Skeletal muscle satellite cell (primary cell): ENCODE data around the gene ATP5F1A. TPM values are rescaled to one million over a fixed set of nuclear protein-coding genes. Genes with fewer than 3 reads are reported as not detected.
"Not testable (repeated sequence)": the region's sequence is repeated elsewhere in the genome, so short reads cannot be mapped to it uniquely, and the experiment has no call there.

Experiments used
- H3K27me3 ChIP-seq: 2 replicates; pipeline ENCODE4 v1.7.0; 2013; ENCODE audit warnings: low read length; ENCODE audit not compliant: control insufficient read depth, insufficient read depth
- H3K36me3 ChIP-seq: 2 replicates; pipeline ENCODE4 v1.7.0; 2013; ENCODE audit warnings: mild to moderate bottlenecking, control low read depth, low read length; ENCODE audit not compliant: insufficient read depth
- H3K4me1 ChIP-seq: 2 replicates; pipeline ENCODE4 v1.7.0; 2013; ENCODE audit warnings: low read length; ENCODE audit not compliant: control insufficient read depth, insufficient read depth
- H3K4me2 ChIP-seq: 2 replicates; pipeline ENCODE4 v1.7.0; 2013; ENCODE audit warnings: mild to moderate bottlenecking, low read length
- H3K4me3 ChIP-seq: 2 replicates; pipeline ENCODE4 v1.7.0; 2013; ENCODE audit warnings: low read length
- H3K9ac ChIP-seq: 2 replicates; pipeline ENCODE4 v1.7.0; 2013; ENCODE audit warnings: mild to moderate bottlenecking, low read depth, low read length, moderate library complexity
- H3K9me3 ChIP-seq: replicated peaks from 2 replicates; pipeline ENCODE4 v1.7.0; 2013; ENCODE audit warnings: mild to moderate bottlenecking, control low read depth, low read length
- total RNA-seq: library from RNA; depleted of rRNA; stranded (reverse); fragments of >200 nt; gene quantifications from 2 replicates; pipeline ENCODE4 v1.2.3, GENCODE V29; 2012; rRNA removed

The ATP5F1A gene
- total RNA-seq = 844 TPM in 2 replicates

DNA sequence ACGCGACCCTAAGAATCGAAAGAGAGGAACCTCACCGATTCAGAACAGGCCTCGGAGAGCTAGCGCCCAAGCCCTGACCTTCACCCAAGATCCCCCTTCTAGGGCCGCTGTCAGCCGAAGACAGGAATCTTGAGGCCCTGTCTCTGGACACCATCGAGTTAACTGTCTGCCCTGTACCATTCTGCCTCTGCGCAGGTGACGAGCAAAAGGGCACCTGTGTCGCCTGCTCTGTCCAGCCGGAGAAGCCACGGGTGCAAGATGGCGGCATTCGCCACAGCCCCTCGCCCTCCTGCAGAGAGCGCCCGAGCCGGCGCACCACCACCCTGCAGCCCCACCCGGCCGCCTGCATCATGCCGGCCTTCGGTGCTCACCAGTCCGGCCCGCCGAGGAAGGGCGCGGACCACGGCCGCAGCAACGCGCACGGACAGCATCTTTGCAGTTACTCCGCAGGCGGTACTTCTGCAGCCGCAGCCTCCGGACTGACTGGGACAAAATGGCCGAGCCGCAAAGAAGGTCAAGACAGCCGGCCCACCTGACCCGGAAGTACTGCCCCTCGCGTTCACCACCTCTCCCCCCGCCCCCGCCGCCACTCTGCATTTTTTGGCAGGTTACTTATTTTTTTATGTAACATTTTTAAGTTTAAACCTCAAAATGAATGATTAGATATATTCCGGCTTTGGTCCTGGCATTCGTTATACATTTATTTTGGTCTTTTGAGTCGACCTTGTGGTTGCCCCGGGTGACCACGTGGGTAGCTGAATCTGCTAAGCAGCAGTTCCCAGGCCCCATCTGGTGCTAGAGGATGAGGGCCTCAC is at the start of gene ATP5F1A:
Gene ATP5F1A, minus strand, starts transcription at position 496 of the 815 bp plus-strand sequence. Its CDS starts 65 bp downstream, at position 431.
- H3K36me3 ChIP-seq = peaks cover 12% of the 10 kb centered on the region
- peak within 1 kb of the TSS; percentile 97 for H3K4me3 ChIP-seq
- peak within 1 kb of the TSS; percentile 87 for H3K4me2 ChIP-seq
- H3K4me1 ChIP-seq = peaks cover 9% of the 10 kb centered on the region
- H3K9me3 ChIP-seq = no peaks in the 10 kb centered on the region
- H3K9ac ChIP-seq = peak within 1 kb of the TSS; percentile 94
- no peaks in the 10 kb centered on the region for H3K27me3 ChIP-seq

DNA sequence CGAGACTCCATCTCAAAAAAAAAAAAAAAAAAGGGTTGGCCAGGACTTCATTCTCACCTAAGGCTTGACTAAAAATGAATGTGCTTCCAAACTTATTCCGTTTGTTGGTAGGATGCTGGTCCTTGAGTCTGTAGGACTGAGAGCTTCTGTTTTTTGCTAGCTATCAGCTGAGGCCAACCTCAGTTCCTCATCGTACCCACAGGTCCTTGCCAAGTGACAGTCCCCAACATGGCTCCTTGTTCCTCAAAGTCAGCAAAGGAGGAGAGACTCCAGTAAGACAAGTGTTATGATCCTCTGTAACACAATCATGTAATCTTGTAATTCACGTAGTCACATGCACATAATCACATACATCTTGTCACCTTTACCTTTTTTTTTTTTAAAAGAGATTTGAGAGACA is 43.1 kb upstream of the ATP5F1A start:
- Histone ChIP-seq H3K36me3 (no peaks in the 10 kb centered on the region), H3K9ac (no peak overlapping the region), H3K4me2 (no peak overlapping the region), H3K4me1 (no peaks in the 10 kb centered on the region), H3K4me3 (no peak overlapping the region), H3K27me3 (no peaks in the 10 kb centered on the region), H3K9me3 (no peaks in the 10 kb centered on the region)

DNA sequence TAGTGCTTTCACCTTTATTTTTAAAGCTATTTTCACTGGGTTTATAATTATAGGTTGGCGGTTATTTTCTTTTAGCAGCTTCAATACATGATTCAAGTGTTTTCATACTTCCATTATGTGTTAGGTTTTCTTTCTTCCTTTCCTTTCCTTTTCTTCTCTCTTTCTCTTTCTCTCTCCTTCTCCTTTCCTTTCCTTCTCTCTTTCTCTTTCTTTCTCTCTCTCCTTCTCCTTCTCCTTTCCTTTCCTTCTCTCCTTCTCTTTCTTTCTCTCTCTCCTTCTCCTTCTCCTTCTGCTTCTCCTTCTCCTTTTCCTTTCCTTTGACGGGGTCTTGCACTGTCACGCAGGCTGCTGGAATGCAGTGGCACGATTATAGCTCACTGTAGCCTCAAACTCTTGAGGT is 42.1 kb upstream of the ATP5F1A start:
- peaks cover 2% of the 10 kb centered on the region for H3K4me1 ChIP-seq
- H3K9ac ChIP-seq = no peak overlapping the region
- H3K36me3 ChIP-seq = no peaks in the 10 kb centered on the region

DNA sequence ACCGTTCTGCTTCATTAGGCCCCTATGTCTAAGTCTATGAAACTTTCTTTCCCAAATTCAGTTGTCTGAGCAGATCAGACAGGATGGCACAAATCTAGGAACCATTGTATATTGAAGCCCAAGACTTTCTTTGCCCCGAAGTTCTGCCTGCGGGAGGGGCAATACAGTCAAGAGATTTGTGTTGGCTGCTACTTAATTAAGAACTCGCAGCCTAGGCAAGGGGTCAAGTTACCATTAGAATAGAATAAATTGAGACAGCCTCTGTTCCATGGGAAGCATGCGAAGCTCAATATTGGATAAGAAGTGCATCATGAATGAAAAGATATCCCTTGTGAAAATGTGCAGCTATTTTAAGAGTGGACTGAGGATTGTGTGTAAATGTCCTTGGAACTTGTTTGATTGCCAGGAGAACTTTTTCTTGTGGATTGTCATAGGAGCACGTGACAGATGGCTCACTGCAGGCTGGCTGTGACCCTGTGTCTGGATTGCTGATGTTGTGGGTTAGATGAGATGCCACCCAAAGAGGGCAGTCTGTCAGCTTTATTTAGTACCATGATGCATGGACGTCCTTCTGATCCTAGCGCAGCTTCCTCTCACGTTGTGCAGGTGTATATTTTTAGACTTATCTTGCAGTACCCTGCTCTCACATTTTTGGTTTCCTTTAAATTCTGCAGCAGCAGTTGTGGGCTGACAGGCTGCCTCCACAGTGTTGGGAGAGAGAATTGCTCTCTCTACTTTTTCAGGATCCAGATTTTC is 37.0 kb upstream of the ATP5F1A start:
- no peak overlapping the region for H3K9ac ChIP-seq

More for the DNA sequence above, 42.1 kb upstream of the ATP5F1A start:
- Histone ChIP-seq H3K27me3 (no peaks in the 10 kb centered on the region), H3K4me3 (no peak overlapping the region), H3K4me2 (no peak overlapping the region), H3K9me3 (no peaks in the 10 kb centered on the region)

DNA sequence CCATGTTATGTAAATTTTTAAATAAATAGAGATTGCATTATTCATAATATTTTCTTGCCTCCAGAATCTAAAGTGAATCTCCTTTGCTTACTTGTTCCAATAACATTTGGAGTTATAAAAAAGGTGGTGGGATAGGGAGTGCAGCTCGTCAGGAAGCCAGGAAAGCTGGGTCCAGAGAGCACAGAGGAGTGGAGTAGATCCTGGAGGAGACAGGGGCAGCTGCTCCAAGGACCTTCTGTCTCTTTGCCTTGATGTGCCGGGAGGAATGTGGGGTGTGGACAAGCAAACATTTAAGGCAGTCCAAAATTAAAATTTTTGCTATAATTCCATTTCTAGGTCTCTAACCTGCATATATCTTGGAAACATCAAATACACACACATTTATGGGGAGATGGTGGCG is 35.4 kb upstream of the ATP5F1A start:
- Histone ChIP-seq H3K4me3 (no peak overlapping the region), H3K4me2 (no peak overlapping the region), H3K27me3 (no peaks in the 10 kb centered on the region), H3K9me3 (no peaks in the 10 kb centered on the region), H3K9ac (no peak overlapping the region), H3K36me3 (peaks cover 2% of the 10 kb centered on the region), H3K4me1 (peaks cover 7% of the 10 kb centered on the region)

More for the DNA sequence above, 37.0 kb upstream of the ATP5F1A start:
- Histone ChIP-seq H3K4me1 (peaks cover 7% of the 10 kb centered on the region), H3K36me3 (peaks cover 2% of the 10 kb centered on the region), H3K27me3 (no peaks in the 10 kb centered on the region), H3K9me3 (no peaks in the 10 kb centered on the region), H3K4me3 (no peak overlapping the region), H3K4me2 (no peak overlapping the region)

DNA sequence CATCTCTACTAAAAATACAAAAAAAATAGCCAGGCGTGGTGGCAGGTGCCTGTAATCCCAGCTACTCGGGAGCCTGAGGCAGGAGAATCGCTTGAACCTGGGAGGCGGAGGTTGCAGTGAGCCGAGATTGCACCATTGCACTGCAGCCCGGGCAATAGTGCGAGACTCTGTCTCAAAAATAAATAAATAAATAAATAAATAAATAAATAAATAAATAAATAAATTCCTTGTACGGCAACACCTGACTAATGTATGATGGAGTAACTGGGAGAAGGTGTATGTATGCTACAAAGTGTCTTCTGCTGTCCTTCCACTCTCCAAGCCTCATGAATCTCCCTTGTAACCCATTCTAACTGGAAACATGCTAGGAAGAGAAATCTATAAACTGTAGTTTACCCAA is 32.5 kb upstream of the ATP5F1A start:
- H3K4me1 ChIP-seq, H3K27me3 ChIP-seq, H3K9ac ChIP-seq, H3K4me2 ChIP-seq, H3K9me3 ChIP-seq, H3K4me3 ChIP-seq: not testable (repeated sequence)
- peaks cover 14% of the 10 kb centered on the region for H3K36me3 ChIP-seq

DNA sequence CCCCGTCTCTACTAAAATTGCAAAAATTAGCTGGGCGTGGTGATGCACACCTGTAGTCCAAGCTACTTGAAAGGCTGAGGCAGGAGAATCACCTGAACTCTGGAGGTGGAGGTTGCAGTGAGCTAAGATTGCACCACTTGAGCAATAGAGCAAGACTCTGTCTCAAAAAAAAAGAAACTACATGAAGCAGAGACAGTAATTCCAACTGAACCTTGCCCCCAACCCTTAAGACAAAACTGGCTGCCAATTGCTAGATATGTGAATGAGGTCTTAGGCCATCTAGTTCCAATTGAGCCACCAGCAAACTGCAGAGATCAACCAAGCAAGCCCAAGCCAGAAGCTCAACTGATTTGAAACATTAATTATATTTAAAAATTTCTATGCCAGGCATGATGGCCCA is 32.0 kb upstream of the ATP5F1A start:
- Histone ChIP-seq H3K27me3 (no peaks in the 10 kb centered on the region), H3K9ac (no peak overlapping the region), H3K9me3 (no peaks in the 10 kb centered on the region), H3K4me3 (no peak overlapping the region), H3K36me3 (peaks cover 14% of the 10 kb centered on the region), H3K4me2 (no peak overlapping the region), H3K4me1 (peaks cover 5% of the 10 kb centered on the region)

DNA sequence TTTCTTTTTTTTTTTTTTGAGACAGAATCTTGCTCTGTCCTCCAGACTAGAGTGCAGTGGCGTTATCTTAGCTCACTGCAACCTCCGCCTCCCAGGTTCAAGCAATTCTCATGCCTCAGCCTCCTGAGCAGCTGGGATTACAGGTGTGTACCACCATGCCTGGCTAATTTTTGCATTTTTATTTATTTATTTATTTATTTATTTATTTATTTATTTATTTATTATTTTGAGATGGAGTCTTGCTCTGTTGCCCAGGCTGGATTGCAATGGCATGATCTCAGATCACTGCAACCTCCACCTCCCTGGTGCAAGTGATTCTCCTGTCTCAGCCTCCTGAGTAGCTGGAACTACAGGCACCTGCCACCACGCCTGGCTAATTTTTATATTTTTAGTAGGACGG is 28.5 kb upstream of the ATP5F1A start:
- H3K4me1 ChIP-seq = not testable (repeated sequence)

DNA sequence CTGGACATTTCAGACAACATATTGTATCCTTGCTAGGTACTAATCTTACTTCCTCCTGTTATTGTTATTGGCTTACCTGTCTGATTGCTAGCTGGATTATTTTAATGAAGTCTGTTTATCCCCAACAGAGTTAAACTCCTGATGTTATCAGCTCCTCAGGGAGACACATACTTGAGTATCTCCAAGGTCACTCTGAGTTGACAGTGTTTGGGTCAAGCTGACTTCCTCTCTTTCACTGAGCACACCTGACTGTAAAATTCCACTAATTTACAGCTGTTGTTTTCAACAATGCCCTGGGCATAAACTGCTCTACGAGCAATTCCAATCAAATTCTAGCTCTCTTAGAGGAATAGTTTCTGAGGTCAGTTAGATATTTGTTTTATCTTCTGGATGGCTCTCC is 15.7 kb upstream of the ATP5F1A start:
- Histone ChIP-seq H3K27me3 (no peaks in the 10 kb centered on the region), H3K4me1 (no peaks in the 10 kb centered on the region), H3K9me3 (no peaks in the 10 kb centered on the region), H3K9ac (no peak overlapping the region), H3K36me3 (peaks cover 8% of the 10 kb centered on the region), H3K4me3 (no peak overlapping the region), H3K4me2 (no peak overlapping the region)

More for the DNA sequence above, 28.5 kb upstream of the ATP5F1A start:
- not testable (repeated sequence) for H3K27me3 ChIP-seq, H3K4me3 ChIP-seq, H3K9ac ChIP-seq, H3K4me2 ChIP-seq, H3K9me3 ChIP-seq
- peaks cover 21% of the 10 kb centered on the region for H3K36me3 ChIP-seq

DNA sequence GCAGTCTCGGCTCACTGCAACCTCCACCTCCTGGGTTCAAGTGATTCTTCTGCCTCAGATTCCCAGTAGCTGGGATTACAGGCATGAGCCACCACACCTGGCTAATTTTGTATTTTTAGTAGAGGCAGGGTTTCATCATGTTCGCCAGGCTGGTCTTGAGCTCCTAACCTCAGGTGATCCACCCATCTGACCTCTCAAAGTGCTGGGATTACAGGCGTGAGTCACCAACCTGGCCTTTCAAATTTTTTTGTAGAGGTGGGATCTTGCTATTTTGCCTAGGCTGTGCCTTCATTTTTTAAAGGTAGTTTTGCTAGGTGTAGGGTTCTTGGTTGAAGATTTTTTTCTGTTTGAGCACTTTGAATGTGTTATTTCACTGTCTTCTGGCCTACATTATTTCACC is 12.3 kb upstream of the ATP5F1A start:
- no peak overlapping the region for H3K9ac ChIP-seq
- H3K4me1 ChIP-seq = peaks cover 4% of the 10 kb centered on the region
- no peak overlapping the region for H3K4me2 ChIP-seq
- peaks cover 8% of the 10 kb centered on the region for H3K36me3 ChIP-seq
- no peaks in the 10 kb centered on the region for H3K27me3 ChIP-seq
- no peaks in the 10 kb centered on the region for H3K9me3 ChIP-seq
- no peak overlapping the region for H3K4me3 ChIP-seq

DNA sequence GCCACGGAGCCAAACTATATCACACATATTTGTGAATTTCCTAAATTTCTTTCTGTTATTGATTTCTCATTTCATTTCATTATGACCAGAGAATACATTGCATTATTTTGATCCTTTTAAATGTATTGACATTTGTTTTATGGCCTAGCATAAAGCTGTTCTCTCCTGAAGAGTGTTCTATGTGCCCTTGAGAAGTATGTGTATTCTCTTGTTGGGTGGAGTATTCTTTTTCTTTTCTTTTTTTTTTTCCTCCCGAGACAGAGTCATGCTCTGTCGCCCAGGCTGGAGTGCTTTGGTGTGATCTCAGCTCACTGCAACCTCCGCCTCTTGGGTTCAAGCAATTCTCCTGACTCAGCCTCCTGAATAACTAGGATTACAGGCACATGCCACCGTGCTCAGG is 11.3 kb upstream of the ATP5F1A start:
- Histone ChIP-seq H3K27me3 (no peaks in the 10 kb centered on the region), H3K4me1 (peaks cover 8% of the 10 kb centered on the region), H3K36me3 (peaks cover 3% of the 10 kb centered on the region), H3K4me2 (no peak overlapping the region), H3K9ac (no peak overlapping the region), H3K9me3 (no peaks in the 10 kb centered on the region), H3K4me3 (no peak overlapping the region)
